Thyroid gland (tissue), 4 donors: ENCODE results near the gene PSD4.

Experiments used
- POLR2A ChIP-seq, 2 donors: fragments of 450-650 bp; IDR thresholded peaks; one replicate each; pipeline ENCODE4 v1.6.1; 2017; ENCODE audit warnings: antibody characterized with exemption in 2 of 2, mild to moderate bottlenecking in 2 of 2, moderate library complexity in 1 of 2
- TF ChIP-seq, protein P1 (sequence below), 6 experiments: fragments of 200-600 bp in 3 of 6; fragments of 450-650 bp in 3 of 6; sonication (generic) in 3 of 6; IDR thresholded peaks; one replicate each; pipeline ENCODE4 v1.5.1; 2016 to 2019; ENCODE audit warnings: antibody characterized with exemption in 6 of 6, mild to moderate bottlenecking in 2 of 6, inconsistent platforms in 1 of 6, moderate library complexity in 1 of 6

GRCh38 chr2:113253453-113253852, 79.7 kb downstream of the PSD4 start:
- TF ChIP-seq, protein P1, sequence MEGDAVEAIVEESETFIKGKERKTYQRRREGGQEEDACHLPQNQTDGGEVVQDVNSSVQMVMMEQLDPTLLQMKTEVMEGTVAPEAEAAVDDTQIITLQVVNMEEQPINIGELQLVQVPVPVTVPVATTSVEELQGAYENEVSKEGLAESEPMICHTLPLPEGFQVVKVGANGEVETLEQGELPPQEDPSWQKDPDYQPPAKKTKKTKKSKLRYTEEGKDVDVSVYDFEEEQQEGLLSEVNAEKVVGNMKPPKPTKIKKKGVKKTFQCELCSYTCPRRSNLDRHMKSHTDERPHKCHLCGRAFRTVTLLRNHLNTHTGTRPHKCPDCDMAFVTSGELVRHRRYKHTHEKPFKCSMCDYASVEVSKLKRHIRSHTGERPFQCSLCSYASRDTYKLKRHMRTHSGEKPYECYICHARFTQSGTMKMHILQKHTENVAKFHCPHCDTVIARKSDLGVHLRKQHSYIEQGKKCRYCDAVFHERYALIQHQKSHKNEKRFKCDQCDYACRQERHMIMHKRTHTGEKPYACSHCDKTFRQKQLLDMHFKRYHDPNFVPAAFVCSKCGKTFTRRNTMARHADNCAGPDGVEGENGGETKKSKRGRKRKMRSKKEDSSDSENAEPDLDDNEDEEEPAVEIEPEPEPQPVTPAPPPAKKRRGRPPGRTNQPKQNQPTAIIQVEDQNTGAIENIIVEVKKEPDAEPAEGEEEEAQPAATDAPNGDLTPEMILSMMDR (IDR thresholded peaks at IDR 0.05) = no peak
- no peak for TF ChIP-seq POLR2A (IDR thresholded peaks at IDR 0.05)
